Hematopoietic multipotent progenitor cell treated with erythropoietin and hydrocortisone succinate and interleukin-3 and kit ligand, for 8 days (in vitro differentiated cells): ENCODE measurements around the gene ZMYND8.
"Not testable (repeated sequence)": the region's sequence is repeated elsewhere in the genome, so short reads cannot be mapped to it uniquely, and the experiment has no call there.

Source experiments
- DNase-seq: peaks from one replicate; pipeline ENCODE4 v3.0.0-alpha.2; 2015

The ZMYND8 gene

DNA sequence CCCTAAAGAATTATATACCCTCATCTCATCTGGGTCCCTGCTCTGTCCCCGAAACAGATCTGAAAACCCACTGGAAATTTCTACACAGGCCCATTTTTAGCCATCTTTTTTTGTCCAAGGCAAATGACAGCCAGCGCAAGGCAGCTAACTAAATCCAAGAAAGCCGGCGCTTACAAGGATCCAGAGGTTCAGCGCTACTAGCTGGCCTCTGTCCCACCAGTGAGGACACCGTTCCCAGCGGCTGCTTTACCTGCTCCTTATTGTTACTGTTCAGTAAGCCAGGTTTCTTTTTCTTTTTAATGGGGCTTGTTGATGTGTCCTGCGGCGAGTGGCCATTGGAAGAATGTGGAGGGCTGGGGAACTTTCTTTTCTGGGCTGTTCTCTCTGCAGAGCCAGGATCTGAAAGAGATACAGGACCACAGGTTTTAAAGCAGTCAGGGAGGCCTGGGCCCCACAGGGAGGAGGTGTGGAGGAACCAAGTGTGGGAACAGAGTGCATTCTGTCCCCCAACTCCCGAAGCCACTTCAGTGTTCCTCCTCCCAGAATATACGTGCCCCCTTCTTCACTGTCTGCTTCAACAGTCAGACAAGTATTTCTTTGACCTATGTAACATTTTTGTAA lies 46.6 kb downstream of the ZMYND8 start:
- DNase-seq: no peak

DNA sequence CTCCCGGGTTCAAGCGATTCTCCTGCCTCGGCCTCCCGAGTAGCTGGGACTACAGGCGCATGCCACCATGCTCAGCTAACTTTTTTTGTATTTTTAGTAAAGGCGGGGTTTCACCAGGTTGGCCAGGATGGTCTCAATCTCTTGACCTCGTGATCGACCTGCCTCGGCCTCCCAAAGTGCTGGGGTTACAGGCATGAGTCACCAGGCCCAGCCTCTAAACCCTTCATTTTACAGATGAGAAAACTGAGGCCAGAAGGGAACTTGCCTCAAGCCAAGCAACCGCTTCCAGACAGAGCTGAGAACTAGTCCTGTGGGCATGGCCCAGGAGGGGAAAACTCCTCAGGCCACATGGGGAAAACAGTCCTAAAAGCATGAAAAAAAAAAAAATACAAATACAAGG lies 47.1 kb downstream of the ZMYND8 start:
- DNase-seq: no peak

DNA sequence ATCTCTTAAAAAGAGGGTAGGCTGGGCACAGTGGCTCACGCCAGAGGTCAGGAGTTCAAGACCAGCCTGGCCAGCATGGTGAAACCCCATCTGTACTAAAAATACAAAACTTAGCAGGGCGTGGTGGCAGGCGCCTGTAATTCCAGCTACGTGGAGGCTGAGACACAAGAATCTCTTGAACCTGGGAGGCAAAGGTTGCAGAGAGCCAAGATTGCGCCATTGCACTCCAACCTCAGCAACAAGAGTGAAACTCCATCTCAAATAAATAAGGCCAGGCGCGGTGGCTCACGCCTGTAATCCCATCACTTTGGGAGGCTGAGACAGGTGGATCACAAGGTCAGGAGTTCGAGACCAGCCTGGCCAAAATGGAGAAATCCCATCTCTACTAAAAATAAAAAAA lies 48.9 kb downstream of the ZMYND8 start:
- DNase-seq: not testable (repeated sequence)

DNA sequence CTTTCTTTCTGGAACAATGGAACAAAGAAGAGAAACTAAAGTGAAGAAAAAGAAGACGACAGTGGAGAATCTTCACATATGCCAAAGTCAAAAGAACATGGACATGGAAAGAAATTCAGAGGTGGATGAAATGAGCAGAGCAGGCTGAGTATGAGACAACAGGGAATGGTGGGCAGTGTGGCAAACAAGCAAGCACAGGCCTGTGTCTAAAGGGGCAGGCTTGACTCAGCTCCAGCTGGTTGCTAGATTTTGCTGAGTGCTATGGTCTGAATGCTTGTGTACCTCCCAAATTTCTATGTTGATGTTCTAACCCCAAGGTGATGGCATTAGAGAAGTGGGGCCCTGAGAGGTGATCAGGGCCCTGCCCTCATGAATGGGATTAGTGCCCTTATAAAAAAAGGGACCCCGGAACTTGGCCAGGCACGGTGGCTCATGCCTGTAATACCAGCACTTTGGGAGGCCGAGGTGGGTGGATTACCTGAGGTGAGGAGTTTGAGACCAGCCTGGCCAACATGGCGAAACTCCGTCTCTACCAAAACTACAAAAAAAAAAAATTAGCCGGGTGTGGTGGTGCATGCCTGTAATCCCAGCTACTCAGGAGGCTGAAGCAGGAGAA lies 49.6 kb downstream of the ZMYND8 start:
- no peak for DNase-seq

DNA sequence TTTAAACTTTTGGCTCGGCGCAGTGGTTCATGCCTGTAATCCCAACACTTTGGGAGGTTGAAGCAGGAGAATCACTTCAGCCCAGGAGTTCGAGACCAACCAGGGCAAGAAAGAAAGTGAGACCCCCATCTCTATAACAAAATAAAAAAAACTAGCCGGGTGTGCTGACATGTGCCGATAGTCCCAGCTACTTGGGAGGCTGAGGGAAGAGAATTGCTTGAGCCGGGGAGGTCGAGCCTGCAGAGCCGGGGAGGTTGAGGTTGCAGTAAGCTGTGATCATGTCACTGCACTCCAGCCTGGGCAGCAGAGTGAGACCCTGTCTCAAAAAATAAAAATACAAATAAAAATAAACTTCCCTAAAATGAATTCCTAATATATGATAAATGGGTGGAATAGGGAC lies 50.4 kb downstream of the ZMYND8 start:
- no peak for DNase-seq

DNA sequence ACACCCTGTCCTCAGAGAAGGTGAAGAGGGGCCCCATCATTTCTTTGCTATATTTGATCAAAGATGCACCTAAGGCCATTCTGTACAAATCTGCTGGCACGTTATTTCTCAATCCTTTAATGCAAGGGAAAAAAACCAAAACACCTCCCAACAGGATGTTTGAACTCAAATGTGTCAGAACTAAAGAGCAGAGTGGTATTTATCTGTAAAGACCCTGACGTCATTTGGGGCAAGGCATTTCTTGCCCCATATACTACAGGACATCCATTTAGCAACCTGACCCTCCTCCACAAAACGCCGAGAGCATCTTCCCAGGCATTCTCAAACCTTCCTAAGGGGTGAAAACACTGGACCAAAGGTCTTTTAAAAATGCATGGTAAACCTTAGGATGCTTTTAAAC lies 50.8 kb downstream of the ZMYND8 start:
- DNase-seq: no peak

DNA sequence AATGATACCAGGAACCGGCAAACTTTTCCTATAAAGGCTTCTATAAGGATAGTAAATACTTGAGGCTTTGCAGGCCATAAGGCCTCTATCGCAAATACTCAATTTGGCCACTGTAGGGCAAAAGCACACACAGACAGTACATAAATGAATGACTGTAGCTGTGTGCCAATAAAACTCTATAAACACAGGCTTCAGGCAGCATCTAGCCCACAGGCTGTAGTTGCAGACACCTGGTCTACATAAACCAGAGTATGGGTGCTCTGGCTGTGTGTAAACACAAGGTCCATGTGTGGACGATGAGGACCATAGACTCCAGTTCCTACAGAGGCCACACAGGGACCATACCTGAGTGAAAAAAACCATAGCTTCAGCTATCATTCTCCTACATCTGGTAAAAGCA lies 52.2 kb downstream of the ZMYND8 start:
- peak; percentile 30 for DNase-seq

DNA sequence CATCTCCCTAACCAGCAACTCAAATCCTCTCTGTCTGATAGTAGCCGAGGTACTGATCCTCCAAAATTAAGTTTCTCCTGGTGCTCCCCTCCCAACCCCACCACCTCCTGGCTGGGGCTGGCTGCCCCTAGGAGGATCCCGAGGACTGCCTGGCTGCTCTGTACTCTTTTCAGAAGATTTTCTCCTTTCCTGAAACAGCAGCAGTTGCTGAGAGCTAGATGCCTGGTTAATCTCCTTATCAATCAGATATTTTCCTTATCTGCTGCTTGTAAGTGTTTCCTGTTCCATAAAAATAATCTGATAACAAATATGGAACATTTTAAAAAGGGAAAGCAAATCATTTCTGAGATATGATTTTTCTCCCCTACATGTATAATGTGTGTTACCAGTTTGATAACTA lies 52.8 kb downstream of the ZMYND8 start:
- DNase-seq: no peak

DNA sequence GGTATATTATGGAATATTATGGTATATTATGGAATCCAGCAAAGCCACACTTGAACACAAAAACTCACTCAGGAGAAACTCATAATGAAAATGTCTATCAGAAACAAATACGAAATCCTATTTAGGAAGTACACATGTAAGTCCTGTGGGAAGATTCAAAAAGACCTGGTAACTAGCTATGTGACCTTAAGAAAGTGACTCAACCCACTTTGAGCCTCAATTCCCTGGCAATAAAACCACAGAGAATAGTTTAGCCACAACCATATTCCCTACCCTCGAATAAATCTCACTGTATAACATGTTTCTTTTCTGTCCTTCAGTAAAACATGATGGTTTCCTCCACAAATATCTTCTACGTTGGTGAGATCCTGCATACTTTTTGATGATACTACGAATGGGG lies 56.4 kb downstream of the ZMYND8 start:
- no peak for DNase-seq

DNA sequence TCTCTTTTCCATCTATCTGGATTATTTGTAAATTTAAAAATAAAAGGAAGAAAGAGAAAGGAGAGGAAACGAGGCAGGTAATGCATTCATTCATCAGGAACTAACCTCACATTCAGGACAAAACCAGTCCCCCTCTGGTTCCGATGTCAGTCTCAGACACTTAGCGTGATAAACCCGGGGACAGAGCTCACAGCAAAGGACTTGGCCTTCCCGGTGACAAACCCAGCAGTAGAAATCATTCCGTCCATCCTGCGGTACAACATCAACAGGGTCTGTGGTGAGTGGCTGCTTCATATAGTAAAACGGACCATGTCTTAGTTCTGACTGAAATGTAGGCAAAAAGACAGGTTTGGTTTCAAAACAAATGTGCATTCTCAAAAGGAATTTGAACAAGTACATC lies 57.9 kb downstream of the ZMYND8 start:
- DNase-seq: no peak

DNA sequence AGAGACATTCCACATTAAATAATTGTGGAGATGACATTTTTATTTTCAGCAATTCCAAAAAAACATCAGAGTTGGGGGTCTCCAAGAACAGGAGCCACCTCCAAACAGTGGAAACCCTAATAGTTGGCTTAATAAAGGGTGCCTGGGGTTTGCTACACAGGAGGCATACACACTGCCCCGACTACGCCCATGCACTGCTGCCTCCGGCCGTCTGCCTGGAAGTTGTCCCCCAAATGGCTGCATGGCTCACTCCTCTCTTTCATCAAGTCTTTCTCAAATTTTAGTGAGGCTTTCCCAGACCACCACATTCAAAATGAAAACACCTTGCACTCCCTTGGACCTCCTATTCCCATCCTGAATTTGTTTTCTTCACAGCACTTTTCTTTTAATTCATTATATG lies 58.8 kb downstream of the ZMYND8 start:
- no peak for DNase-seq

DNA sequence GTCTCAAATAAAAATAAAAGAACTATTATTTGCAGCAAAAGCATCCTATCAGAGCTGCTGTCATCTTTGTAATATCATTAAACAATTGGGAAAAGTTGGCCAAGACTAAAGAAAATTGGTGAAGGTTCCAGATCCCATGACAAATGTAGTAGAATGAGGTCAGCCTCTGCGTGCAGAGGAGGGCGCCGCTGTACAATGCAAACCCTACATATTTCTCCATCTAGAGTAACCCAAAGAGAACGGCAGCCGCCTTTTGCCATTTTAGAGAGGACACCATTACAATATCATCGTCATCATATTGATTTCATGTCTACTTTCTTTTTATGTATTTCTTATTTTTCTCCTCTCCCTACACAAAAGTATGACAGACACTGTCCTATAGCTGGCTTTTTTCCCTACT lies 59.5 kb downstream of the ZMYND8 start:
- no peak for DNase-seq

DNA sequence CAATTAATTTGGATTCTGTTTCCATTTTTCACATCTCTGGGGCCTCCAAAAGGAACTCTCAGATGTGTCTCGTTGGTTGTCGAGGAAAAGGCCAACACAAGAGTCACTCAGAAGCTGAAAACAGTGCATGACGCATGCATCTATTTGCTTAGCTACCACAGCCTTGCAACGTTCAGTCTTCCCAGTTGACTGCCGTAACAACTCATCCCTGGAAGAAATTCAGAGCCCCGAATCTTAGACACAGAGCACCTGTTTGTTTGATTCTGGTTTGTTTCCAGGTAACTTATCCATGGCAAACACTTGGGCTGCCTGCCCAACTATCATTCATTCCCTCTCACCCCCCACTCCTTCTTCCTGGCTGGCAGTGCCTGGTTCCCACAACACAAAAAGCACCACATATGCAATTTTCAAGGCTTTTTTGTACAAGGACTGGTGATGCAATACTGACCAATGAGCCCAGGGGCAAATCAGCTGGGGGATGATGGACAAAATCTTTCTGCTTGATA lies 60.5 kb downstream of the ZMYND8 start:
- no peak for DNase-seq

DNA sequence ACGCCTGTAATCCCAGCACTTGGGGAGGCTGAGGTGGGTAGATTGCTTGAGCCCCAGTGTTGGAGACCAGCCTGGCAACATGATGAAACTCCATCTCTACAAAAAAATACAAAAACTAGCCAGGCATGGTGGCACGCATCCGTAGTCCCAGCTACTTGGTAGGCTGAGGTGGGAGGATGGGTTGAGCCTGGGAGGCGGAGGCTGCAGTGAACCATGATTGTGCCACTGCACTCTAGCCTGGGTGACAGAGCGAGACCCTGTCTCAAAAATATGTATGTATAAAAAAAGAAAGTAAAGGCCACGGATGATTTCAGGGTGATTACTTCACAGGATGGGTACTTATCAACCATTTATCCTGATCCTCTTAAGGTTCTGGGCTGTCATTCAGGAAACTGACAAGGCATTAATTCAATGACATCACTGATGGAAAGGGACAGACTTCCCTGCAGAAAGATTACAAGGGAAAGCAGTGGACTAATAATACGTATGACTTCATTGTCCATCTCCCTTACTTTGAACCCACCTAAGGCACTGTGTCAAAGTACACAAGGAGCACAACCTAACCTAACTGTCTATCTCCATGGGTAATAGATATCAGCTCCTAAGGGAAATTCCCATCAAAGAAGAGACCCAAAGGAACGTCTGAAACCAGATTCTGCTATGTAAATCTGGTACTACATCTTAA lies 61.2 kb downstream of the ZMYND8 start:
- no peak for DNase-seq

DNA sequence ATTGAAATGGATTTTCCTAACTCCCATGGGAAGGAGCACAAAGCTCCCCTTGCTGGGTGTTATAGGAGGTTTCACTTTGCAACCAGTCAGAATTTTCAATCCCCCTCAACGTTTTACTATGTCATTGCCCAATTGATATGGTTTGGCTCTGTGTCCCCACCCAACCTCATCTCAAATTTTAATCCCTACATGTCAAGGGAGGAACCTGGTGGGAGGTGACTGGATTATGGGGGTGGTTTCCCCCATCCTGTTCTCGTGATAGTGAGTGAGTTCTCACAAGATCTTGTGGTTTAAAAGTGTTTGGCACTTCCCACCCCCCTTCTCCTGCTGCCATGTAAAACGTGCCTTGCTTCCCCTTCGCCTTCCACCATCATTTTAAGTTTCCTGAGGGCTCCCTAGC lies 62.9 kb downstream of the ZMYND8 start:
- peak; percentile 28 for DNase-seq

DNA sequence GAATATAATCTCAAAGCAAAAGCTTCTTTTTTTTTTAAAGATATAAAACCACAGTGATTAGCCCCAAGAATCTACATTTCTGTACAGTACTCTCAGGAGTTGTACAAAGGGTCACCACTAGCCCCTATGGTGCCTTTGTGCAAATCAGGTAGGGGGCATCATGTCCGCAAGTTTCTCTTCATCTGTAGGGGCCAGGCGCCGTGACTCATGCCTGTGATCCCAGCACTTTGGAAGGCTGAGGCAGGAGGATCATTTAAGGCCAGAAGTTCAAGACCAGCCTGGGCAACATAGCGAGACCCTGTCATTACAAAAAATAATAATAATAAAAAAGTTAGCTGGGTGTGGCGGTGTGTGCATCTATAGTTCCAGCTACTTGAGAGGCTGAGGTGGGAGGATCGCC lies 63.9 kb downstream of the ZMYND8 start:
- DNase-seq: no peak

DNA sequence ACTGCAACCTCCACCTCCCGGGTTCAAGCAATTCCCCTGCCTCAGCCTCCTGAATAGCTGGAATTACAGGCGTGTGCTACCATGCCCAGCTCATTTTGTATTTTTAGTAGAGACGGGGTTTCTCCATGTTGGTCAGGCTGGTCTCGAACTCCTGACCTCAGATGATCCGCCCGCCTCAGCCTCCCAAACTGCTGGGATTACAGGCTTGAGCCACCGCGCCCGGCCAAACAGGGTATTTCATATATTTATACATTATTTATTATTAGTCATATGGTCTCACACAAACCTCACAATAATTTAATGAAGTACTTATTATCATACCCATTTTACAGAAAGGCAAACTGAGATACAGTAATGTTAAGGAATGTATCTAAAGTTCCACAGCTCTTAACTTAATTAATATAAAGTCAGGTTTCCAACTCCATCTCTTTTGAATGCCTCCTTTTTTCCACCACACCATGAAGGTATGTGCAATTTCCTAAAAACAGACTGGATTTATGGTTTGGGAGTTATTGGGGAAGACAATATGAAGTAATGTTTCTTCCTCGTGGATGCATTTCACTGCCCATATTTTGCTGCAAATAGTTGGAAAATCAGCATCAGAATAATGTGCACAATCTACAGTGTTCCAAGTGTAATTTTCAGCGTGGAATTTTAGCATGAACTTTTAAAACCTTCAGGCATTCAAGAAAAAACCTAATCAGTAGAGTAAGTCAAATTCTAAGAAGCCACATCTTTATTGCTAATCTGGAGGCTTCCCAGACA lies 65.7 kb downstream of the ZMYND8 start:
- DNase-seq: no peak

DNA sequence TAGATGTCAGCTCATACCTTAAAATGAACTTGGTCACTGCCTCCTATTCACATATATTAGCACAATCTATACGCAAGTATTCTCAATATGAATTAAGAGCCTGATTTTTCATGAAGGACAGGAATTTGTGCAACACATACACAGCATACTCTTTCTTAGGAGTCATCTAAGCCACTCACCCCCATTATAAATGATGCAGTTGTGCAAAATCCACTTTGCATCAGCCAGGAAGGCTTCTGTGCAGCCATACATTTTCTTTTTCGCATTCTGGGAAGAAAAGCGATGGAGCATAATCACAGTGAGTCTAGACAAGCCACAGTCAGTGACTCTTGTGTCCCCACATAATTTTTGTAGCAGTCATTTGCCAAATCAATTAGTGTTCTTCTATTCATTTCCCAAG lies 66.5 kb downstream of the ZMYND8 start:
- no peak for DNase-seq

DNA sequence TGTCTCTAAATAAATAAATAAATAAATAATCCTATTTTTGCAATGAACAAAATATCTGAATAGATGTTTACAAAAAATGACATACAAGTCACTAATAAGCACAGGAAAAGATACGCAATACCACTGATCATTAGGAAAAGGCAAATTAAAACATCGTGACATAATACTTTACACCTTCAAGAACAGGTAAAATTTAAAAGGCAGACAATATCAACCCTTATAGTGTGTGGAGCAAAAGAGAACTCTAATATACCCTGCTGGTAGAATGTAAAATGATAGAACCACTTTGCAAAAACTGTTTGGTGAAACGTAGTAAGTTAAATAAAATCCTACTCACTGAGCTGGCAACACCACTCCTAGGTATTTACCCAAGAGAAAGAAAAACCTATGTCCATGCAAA lies 67.4 kb downstream of the ZMYND8 start:
- no peak for DNase-seq

DNA sequence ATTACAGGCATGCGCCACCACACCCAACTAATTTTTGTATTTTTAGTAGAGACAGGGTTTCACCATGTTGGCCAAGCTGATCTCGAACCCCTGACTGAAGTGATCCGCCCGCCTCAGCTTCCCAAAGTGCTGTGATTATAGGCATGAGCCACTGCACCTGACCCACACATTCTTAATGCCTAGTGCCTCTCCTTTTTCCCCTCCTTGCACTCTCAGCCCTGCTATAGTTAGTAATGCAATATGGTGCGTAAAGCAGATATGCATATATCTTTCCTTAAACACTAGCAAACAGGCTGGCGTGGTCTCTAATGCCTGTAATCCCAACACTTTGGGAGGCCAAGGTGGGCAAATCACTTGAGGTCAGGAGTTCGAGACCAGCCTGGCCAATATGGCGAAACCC lies 68.0 kb downstream of the ZMYND8 start:
- DNase-seq: not testable (repeated sequence)

DNA sequence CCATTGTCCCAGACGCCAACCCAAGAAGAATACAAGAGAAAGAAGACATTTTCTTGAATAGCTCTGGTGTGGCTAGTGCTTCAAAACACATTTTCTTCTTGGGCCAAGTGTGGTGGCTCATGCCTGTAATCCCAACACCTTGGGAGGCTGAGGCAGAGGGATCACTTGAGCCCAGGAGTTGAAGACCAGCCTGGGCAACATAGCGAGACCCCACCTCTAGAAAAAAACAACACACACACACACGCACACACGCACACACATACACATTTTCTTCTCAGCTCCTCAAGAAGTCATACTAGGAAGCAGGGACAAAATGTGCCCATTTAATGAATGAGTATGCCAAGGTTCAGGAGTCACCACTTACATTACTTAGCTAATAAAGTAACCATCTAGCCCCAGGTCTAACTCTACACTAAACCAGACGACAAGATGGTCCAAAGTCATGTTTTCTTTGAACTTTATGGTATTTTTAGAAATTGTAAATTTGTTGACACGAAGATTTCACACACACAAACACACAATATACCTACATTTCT lies 68.8 kb downstream of the ZMYND8 start:
- DNase-seq: no peak

DNA sequence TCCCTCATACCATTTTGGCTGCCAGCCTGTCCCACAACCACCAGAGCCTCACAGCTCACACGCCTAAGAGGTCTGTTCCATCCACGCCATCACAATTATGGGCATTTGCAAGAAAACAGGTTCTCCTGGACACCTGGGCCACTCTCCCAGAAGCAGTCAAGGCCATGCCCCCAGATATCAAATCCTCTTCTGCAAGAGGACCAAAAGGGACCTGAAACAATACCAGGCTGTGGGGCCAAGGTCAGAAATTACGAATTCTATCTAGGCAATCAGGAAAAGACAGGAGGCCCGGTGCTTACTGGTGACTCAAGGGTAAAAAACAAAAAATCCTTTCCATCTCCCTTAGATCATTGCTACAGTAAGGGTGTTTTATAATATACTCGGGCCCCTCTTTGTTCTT lies 69.8 kb downstream of the ZMYND8 start:
- DNase-seq: no peak

DNA sequence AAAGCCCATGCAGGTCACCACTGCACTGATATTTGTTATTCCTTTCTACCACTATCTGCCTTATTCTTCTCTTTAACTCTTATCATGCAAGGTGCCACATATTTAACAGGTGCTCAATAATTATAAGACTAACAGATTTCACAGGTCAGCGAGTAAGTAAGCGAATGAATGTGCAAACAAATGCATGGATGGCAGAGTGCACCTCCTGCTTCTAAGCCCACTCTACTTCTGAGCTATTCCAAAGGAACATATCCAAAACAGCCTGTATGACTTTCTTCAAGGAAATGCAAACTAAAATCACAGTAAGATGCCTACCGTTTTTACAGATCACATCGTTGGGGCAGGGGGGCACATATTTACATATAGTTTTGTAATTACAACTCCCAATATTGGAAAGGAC lies 71.3 kb downstream of the ZMYND8 start:
- DNase-seq: no peak
